HG03565 (cell line): ENCODE measurements around the gene KLK15.
"Not testable (repeated sequence)": the region's sequence is repeated elsewhere in the genome, so short reads cannot be mapped to it uniquely, and the experiment has no call there.

ENCODE experiments used
- ATAC-seq: cut with Tn5 transposase; IDR thresholded peaks from one replicate; pipeline ENCODE4 v1.9.1; 2021; ENCODE audit warnings: mild to moderate bottlenecking, moderate library complexity; ENCODE audit not compliant: unreplicated experiment

Gene KLK15

DNA sequence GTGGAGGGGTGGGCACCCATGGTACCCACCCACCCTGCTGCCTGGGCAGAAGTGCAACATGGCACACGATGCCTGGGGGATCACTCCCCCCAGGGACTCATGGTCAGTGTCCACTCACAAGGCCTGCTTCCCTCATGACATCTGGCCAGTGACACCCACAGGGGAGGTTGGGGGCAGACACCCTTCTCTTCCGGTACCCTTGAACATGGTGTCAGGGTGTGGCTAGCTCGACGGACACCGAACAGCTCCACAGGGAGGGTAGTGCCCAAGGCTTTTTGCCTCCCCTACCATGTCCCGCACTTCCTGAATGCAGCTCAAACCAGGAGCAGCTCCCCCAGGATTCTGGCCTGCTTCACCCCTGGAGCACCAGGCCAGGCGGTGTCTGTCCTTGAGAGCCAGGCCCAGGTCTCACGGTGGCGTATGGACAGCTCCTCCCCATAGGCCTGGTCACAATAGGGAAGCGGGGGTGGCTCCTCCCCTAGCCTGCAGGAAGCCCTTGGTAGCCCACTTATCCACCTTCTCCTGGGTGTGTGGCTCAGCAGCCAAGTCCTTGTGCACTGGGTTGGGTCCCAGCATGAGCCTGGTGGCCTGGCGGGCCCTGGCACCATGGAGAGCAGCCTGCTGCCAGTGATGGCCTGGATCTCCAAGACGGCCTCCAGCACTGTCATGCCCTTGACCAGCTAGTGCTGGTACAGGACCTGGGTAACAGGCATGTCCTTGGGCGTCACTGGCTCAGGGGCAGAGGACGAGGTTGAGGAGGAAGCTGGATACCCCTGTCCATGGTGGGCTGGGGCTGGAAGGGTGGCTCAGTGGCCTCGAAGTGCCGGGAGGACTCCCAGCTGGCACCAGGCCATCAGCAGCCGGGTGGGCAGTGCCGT lies 35.4 kb downstream of the KLK15 start:
- ATAC-seq: no peak

DNA sequence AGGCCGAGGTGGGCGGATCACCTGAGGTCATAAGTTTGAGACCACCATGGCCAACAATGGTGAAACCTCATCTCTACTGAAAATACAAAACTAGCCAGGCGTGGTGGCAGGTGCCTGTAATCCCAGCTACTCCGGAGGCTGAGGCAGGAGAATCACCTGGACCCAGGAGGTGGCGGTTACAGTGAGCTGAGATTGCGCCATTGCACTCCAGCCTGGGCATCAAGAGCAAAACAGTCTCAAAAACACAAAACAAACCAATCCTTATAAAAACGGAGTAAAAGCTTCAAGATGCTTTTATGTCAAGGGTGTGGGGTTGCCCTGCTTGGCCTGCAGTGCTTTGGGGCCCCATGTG lies 36.0 kb downstream of the KLK15 start:
- ATAC-seq: no peak

DNA sequence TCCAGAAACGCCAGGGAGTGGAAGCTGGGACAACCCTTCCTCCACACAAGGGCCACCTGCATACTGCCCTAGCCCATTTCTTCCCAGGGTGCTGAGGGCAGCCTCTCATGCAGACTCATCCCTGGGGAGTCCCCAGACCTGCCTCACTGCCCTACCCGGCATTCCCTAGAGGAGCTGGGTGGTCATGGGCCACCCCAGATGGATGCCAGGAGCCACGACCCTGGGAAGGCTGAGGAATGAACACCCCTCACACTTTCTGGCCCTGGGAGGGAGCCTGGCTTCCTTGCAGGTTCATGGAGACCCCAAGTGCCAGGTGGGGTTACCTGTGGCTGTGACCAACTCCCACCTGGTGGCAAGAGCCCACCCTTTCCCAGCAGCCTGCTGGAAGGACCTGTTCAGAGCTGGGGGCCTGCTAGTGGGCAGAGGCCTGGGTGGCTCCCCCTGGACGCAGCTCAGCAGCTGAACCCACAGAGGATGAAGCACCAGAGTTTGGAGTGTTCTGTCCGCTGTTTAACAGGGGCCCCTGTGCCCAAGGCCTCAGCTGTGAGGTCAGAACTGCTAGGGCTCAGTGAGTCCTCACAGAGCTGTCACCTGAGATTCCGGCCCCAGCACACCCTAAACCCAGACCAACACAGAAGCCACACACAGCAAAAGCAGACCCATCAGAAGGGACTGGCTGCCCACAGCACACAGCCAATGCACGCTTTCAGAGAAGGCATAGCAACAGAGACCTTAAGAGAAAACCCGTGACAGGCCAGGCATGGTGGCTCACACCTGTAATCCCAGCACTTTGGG lies 36.5 kb downstream of the KLK15 start:
- no peak for ATAC-seq

DNA sequence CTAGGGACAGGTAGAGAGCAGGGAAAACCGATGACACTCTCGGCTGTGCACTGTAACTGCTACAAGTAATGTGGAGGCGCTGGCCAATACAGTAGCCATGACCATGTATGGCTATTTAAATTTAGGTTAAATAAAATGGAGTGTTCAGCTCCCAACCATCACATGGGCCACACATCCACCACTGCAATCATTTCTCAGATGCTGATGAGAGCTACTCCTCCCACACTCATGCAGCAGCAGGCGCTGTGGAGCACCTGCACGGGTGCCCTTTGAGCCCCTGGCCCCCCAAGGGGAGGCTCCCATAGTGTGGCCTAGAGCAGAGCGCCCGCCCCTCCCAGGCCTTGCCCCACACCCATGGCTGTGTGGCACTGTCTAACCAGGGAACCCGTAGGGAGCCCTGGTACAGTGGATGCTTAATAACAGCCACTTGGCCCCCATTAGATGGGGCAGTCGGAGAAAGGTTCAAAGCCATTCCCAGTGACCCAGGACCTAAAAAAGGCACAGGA lies 37.2 kb downstream of the KLK15 start:
- ATAC-seq: no peak

DNA sequence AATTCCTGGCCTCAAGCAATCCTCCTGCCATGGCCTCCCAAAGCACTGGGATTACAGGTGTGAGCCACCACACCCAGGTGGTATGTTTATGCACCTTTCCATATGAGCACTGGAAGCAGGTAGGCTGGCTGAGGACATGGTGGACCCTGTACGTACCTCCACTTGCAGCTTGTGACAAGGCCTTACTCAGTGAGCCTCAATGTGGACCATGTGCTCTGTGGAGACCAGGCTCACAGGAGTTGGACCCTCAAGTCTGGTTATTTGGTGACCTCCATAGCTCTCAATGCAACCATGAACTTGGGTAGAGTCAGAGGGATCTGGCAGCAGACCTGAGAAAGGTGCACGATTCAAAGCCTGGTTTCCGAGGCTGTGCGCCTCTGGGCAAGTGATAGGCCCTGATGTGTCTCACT lies 37.7 kb downstream of the KLK15 start:
- ATAC-seq: no peak

DNA sequence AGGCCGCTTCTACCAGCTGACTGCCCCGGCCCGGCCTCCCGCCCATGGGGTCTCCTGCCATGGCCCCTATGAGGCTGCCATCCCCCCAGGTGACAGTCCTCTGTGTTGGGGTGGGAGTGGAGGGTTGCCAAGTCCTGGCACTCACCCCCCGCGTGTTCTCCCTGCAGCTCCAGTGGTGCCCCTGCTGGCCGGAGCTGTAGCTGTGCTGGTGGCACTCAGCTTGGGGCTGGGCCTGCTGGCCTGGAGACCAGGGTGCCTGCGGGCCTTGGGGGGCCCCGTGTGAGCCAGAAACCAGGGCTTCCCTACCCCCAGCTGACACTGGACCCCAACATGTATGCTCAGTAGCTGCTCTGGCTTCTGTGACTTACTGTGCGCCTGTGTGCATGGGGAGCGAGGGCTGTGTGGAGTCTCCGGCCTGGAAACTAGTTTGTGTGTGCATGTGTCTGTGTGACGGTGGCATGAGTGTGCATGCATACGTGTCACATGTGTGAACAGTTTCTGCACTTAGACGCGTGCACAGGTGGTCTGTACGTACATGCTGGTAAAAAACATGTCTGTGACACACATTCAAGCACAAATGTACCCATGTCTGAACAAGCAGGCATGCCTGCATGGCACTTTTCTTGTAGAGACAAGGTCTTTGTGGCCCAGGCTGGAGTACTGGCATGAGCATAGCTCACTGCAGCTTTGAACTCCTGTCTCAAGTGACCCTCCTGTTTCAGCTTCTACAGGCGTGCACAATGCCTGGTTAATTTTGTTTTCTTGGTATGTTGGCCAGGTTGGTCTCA lies 38.3 kb downstream of the KLK15 start:
- ATAC-seq: no peak

DNA sequence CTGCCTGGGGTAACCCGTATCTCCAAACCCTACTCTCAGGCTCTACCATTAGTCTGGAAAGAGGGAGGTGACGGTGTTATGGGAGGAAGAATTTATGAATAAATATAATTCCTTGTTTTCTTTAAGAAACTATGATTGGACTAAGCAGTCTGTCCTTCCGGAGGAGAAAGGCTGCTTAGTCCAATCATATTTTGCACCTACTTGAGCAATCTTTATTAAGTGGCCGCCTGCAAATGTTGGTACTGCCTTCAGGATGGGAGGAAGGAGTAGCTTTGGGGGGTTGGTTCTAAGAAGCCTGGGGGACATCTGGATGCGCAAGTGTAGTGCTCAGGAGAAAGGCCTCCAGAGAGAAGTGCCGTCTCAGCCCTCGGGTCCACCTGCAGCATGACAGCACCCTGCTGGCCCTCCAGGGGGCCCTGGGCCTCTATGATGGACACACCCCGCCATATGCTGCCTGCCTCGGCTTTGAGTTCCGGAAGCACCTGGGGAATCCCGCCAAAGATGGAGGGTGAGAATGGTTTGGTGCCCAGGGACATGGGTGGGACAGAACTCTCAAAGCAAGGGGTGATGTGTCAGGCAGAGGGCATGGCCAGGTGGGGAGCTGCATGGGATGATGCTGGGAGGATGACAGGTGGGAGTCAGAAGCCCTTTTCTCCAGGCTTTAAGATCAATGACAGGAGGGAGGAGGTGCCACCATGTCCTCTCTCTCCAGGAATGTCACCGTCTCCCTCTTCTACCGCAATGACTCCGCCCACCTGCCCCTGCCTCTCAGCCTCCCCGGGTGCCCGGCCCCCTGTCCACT lies 39.1 kb downstream of the KLK15 start:
- ATAC-seq: no peak

DNA sequence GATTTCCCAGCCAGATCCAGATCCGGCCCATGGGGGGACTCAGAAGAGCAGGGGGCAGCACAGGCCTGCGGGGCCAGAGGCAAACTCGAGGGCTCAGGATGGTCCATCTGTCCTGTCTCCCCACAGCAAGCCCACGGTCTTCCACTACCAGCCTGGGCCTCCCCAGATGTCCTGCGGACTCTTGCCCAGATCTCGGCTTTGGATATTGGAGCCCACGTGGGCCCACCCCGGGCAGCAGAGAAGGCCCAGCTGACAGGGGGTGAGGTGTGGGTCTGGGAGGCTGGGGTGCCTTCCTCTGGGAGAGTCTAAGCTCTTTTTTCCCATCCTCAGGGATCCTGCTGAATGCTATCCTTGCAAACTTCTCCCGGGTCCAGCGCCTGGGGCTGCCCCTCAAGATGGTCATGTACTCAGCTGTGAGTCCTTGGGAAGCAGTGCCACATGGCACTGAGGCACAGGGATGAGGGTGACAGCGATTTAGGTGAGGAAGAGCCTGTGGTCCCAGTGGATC lies 39.8 kb downstream of the KLK15 start:
- no peak for ATAC-seq

DNA sequence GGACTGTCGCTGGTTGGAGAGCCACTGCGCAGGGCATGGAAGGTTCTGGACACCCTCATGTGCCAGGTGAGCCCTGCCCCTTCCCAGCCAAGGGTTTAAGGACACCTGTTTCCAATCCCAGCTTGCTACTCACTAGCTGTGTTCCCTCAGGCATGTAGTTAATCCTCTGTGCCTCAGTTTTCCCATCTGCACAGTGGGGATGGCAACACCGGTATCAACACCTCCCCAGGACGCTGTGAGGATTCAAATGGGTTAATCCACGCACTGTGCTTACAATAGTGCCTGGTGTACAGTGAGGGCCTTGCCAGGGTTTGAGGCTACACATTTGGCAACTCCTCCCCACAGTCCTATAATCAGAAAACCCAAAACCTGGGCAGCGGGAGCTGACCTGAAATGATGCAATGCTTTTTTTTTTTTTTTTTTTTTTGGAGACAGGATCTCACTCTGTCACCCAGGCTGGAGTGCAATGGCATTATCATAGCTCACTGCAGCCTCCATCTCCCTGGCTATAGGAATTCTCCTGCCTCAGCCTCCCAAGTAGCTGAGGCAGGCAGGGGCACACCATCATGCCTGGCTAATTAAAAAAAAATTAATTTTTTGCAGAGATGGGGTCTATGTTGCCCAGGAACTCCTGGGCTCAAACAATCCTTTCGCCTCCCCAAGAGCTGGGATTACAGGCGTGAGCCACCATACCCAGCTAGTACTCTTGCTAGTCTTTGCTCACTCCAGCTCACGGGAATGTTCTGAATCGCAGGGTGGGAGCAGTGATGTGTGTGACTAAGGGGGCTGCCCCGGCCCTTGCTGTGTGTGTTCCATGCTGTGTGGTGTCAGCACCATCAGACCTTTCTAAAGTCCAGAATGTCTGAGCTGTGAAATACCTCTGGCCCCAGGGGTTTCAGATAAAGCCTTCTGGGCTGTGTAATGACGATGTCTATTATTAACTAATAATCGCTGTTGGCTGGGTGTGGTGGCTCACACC lies 40.8 kb downstream of the KLK15 start:
- ATAC-seq: no peak

DNA sequence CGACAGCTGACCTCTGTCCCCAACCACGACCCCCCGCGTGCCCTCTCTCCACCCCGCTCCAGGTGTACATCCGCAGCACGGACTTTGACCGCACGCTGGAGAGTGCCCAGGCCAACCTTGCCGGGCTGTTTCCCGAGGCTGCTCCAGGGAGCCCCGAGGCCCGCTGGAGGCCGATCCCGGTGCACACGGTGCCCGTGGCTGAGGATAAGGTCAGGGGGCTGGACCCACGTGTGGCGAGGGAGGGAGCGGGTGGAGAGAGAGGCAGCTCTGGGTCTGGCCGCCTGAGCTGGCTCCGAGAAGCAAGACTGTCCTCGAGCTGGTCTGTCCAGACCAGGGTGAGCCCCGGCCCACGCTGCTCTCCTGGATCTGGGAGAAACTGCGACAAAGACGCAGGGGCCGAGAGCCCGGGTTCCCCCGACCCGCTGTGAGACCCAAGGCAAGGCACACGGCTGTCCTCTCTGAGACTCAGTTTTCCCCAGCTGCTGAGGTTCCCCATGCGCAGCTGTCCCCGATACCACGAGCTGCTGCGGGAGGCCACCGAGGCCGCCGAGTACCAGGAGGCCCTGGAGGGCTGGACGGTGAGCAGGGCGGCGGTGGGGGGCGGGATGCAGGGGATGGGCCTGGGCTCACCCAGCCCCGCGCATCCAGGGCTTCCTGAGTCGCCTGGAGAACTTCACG lies 41.6 kb downstream of the KLK15 start:
- no peak for ATAC-seq

DNA sequence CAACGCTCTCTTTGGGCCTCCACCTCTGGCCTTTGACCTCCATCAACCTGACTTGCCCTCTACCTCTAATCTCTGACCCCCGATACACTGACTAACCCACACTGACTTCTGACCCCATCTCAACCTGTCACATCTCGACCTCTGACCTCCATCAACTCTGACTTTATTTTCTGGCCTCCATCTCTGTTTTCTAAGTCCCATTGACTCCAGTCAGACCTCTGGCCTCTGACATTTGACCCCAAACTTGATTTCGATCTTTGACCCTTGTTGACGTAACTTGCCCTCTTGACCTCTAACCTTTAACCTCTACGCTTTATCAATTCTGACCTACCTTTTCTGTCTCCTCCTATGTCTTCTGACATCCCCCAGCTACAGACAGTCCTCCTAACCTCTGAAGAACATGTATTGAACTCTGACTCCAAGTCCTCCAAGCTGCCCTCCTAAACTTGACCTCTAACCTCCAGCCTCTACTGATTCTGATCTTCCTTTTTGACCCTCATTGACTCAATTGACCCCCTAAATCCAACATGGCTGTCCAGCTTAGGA lies 42.4 kb downstream of the KLK15 start:
- ATAC-seq: no peak

DNA sequence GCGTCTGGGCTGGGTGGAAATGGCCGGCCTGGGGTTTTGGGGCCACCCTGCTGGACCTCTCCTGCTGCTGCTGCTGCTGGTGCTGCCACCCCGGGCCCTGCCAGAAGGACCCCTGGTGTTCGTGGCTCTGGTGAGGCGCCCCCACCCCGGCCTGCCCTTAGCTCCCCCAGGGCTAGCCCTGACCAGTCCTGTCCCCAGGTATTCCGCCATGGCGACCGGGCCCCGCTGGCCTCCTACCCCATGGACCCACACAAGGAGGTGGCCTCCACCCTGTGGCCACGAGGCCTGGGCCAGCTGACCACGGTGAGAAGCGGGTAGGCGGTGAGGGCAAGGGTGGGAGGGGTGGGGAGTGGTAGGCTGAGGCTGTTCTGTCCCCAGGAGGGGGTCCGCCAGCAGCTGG lies 43.0 kb downstream of the KLK15 start, which contains the start of gene ACP4:
Gene ACP4, plus strand, starts transcription at position 20 of the 400 bp plus-strand sequence. Its CDS starts 0 bp downstream, at position 20.
- ATAC-seq: no peak

DNA sequence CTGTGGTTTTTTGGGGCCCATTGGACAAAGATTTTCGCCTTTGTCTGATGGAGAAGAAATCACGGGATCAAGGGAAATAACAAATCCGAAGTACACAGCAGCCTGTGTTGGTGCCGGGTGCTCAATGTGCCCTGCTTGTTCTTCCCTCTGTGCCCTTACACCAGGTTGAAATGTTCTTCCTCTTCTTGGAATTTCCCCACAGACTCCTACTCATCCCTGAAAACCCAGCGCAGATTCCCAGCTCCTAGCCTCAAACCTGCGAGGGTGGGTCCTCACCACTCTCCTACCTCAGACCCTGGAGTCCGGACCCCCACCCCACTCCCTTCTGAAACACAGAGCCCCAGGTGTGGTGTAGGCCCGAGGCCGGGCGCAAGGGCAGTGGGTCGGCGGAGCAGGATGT lies 48.0 kb downstream of the KLK15 start:
- no peak for ATAC-seq

DNA sequence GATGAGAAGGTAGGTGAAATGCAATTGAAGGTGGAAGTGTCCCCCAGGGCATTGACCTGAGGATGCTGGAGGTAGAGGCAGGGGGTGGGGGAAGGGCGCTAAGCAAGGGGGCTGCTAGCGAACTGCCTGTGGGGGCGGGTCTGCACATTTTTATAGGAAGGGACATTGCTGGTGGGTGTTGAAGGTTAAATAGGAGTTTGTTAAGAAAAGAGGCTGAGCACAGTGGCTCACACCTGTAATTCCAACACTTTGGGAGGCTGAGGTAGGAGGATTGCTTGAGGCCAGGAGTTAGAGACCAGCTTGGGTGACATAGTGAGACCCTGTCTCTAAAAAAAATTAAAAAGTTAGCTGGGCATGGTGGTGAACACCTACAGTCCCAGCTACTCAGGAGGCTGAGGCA lies 48.7 kb downstream of the KLK15 start:
- no peak for ATAC-seq

DNA sequence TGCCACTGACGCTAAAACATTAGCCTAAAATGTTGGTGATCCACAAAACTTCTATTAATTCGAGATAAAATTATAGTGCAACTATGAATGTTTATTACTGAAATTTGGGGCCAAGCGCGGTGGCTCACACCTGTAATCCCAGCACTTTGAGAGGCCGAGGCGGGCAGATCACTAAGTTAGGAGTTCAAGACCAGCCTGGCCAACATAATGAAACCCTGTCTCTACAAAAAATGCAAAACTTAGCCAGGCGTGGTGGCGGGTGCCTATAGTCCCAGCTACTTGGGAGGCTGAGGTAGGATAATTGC lies 49.6 kb downstream of the KLK15 start:
- not testable (repeated sequence) for ATAC-seq

DNA sequence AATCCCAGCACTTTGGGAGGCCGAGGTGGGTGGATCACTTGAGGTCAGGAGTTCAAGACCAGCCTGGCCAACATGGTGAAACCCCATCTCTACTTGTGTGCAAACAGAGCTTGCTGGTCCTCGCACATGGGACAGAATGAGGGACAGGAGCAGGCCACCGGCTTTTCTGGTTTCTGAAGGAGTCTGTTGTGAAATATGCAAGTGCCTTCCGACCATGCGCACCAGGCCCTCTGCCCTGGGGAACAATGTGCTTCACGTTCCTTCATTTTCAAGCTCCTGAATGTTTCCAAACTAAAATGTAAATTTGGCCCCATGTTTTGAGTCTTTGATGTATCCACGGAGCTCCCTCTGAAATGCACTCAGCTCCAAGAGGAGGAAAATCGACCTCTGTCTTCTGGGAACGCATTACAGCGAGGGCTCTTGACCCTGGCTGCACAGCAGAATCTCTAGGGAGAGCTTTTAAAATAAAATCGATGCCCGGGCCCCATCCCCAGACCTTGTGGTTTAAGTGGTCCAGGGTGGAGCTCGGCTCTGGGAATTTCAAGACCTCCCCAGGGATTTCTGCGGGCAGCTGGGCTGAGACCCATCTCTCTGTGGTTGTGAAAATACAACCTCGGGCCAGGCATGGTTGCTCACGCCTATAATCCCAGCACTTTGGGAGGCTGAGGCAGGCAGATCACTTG lies 52.5 kb downstream of the KLK15 start:
- no peak for ATAC-seq
